Endothelial cell of umbilical vein (primary cell): ENCODE data around the gene CTDSPL. TPM values are rescaled to one million over a fixed set of nuclear protein-coding genes. Genes with fewer than 3 reads are reported as not detected.
A peak's percentile ranks its signal among the peaks of the same experiment; 100 is the strongest.

Experiments
- Bru-seq: library from RNA; stranded (reverse); fragments of 400-500 nt; gene quantifications from one replicate; lab custom pipeline; 2021; lab: Mats Ljungman, UMichigan
- BruChase-seq, 2 experiments: library from RNA; stranded (reverse); fragments of 400-500 nt; gene quantifications; one replicate each; lab custom pipeline; 2021; lab: Mats Ljungman, UMichigan
- BruUV-seq: library from RNA; stranded (reverse); fragments of 400-500 nt; replicated peaks from 2 replicates; lab custom pipeline; 2021; lab: Mats Ljungman, UMichigan
- CTCF ChIA-PET: fragments of 300-600, 350-600 bp; sonication (Branson Sonifier 250); formaldehyde crosslinking; loops from one replicate; lab custom pipeline; 2021; ENCODE audit warnings: antibody characterized with exemption, inconsistent platforms; lab: Charles Lee
- POLR2A ChIA-PET: fragments of 300-600, 350-600 bp; sonication (Branson Sonifier 250); formaldehyde crosslinking; loops from one replicate; lab custom pipeline; 2021; ENCODE audit warnings: antibody characterized with exemption, inconsistent platforms; lab: Charles Lee
- DNase-seq: peaks from one replicate; pipeline ENCODE4 v3.0.0-alpha.2; 2011; ENCODE audit warnings: low read depth, low spot score
- FAIRE-seq: peaks from 2 replicates; lab custom pipeline; 2011; peaks lifted over from hg19 to GRCh38; lab: Jason Lieb, UNC
- H2AFZ ChIP-seq: 2 replicates; pipeline ENCODE4 v1.6.0; 2012; ENCODE audit warnings: low read depth, low read length, control low read depth, inconsistent platforms
- H3K27ac ChIP-seq: 2 replicates; pipeline ENCODE4 v1.5.1; 2011; ENCODE audit warnings: low read depth, mild to moderate bottlenecking, control low read depth, low read length, moderate library complexity; ENCODE audit not compliant: insufficient read depth
- H3K27me3 ChIP-seq, 2 experiments: 2 replicates each; pipeline versions ENCODE4 v1.6.0 to v1.6.1; 2011; ENCODE audit warnings: low read length in 2 of 2, mixed read lengths in 1 of 2; ENCODE audit not compliant: control insufficient read depth in 2 of 2, insufficient read depth in 2 of 2
- H3K36me3 ChIP-seq, 2 experiments: 2 replicates in 1 of 2; 3 replicates in 1 of 2; pipeline ENCODE4 v1.5.1; 2011; ENCODE audit warnings: low read length in 2 of 2, mild to moderate bottlenecking in 1 of 2, moderate library complexity in 1 of 2; ENCODE audit not compliant: control insufficient read depth in 2 of 2, insufficient read depth in 2 of 2; ENCODE audit errors: extremely low read depth in 1 of 2
- H3K4me1 ChIP-seq: 3 replicates; pipeline ENCODE4 v1.5.1; 2011; ENCODE audit warnings: mild to moderate bottlenecking, low read length; ENCODE audit not compliant: control insufficient read depth, insufficient read depth; ENCODE audit errors: extremely low read depth
- H3K4me2 ChIP-seq: 2 replicates; pipeline ENCODE4 v1.6.1; 2011; ENCODE audit warnings: low read length, control low read depth, mixed read lengths; ENCODE audit not compliant: insufficient read depth
- H3K4me3 ChIP-seq, 3 experiments: fragments of 200-600 bp in 1 of 3; sonication (generic), shearing (Covaris generic) in 1 of 3; replicated peaks in 1 of 3; 2 replicates each; pipeline ENCODE4 v1.5.1; 2011 to 2016; ENCODE audit warnings: control low read depth in 3 of 3, low read length in 3 of 3, mild to moderate bottlenecking in 2 of 3, inconsistent platforms in 1 of 3, low read depth in 1 of 3, moderate library complexity in 1 of 3; ENCODE audit not compliant: insufficient read depth in 1 of 3
- H3K79me2 ChIP-seq: 2 replicates; pipeline ENCODE4 v1.6.0; 2012; ENCODE audit warnings: low read length, inconsistent platforms; ENCODE audit not compliant: control insufficient read depth, insufficient read depth
- H3K9ac ChIP-seq: replicated peaks from 2 replicates; pipeline ENCODE3; 2011; ENCODE audit warnings: low read length, control low read depth; ENCODE audit not compliant: insufficient read depth; ENCODE audit errors: extremely low read depth
- H3K9me1 ChIP-seq: replicated peaks from 3 replicates; pipeline ENCODE4 v1.6.0; 2011; ENCODE audit warnings: mild to moderate bottlenecking, low read length; ENCODE audit not compliant: control insufficient read depth, insufficient read depth; ENCODE audit errors: extremely low read depth
- H3K9me3 ChIP-seq: replicated peaks from 2 replicates; pipeline ENCODE4 v1.5.1; 2012; ENCODE audit warnings: low read length, inconsistent platforms; ENCODE audit not compliant: control insufficient read depth, insufficient read depth
- H4K20me1 ChIP-seq: replicated peaks from 2 replicates; pipeline ENCODE3; 2011; ENCODE audit warnings: mild to moderate bottlenecking, low read length; ENCODE audit not compliant: control insufficient read depth, insufficient read depth; ENCODE audit errors: extremely low read depth
- CTCF ChIP-seq, 2 donors: IDR thresholded peaks; 1 replicate in 1 of 2; 2 replicates in 1 of 2; pipeline ENCODE4 v1.5.1; 2011; ENCODE audit warnings: low read length in 2 of 2, mild to moderate bottlenecking in 2 of 2, moderate library complexity in 2 of 2, control low read depth in 1 of 2, inconsistent platforms in 1 of 2, low read depth in 1 of 2; ENCODE audit not compliant: insufficient read depth in 1 of 2; ENCODE audit errors: extremely low read depth in 1 of 2
- EZH2 ChIP-seq: IDR thresholded peaks from 2 replicates; pipeline ENCODE4 v1.6.1; 2012; ENCODE audit warnings: borderline replicate concordance, low read depth, mild to moderate bottlenecking, moderate library complexity, low read length, inconsistent platforms; ENCODE audit not compliant: severe bottlenecking
- FOS ChIP-seq: IDR thresholded peaks from 2 replicates; pipeline ENCODE4 v1.6.1; 2011; ENCODE audit warnings: mild to moderate bottlenecking, low read length, moderate library complexity, borderline replicate concordance; ENCODE audit not compliant: insufficient read depth
- GATA2 ChIP-seq: IDR thresholded peaks from 2 replicates; pipeline ENCODE4 v1.7.0; 2011; ENCODE audit warnings: low read depth, mild to moderate bottlenecking, moderate library complexity, mixed read lengths, low read length; ENCODE audit not compliant: insufficient read length, insufficient read depth
- JUN ChIP-seq: IDR thresholded peaks from 2 replicates; pipeline ENCODE4 v1.6.1; 2011; ENCODE audit warnings: borderline replicate concordance, low read depth; ENCODE audit not compliant: insufficient read length, insufficient read depth
- MAX ChIP-seq: IDR thresholded peaks from 2 replicates; pipeline ENCODE4 v1.6.1; 2011; ENCODE audit not compliant: insufficient read depth, insufficient read length
- MYC ChIP-seq: IDR thresholded peaks from one replicate; pipeline ENCODE4 v1.6.1; 2011; ENCODE audit warnings: mild to moderate bottlenecking, low read depth, low read length
- POLR2A ChIP-seq: IDR thresholded peaks from 2 replicates; pipeline ENCODE4 v1.6.1; 2012; ENCODE audit warnings: low read depth, mild to moderate bottlenecking, control low read depth, low read length
- POLR2AphosphoS5 ChIP-seq: IDR thresholded peaks from 2 replicates; pipeline ENCODE4 v1.6.1; 2012; ENCODE audit warnings: low read depth, mild to moderate bottlenecking, control low read depth, low read length, moderate library complexity; ENCODE audit not compliant: insufficient read depth
- dilution Hi-C: fragments of 300-500 bp; cut with MboI; formaldehyde crosslinking; loops from one replicate; pipeline ENCODE4 v1.15.0; 2019; ENCODE audit warnings: low sequenced_read_pairs; ENCODE audit not compliant: extremely low pct_ligation_motif_present
- intact Hi-C: fragments of 100-400 bp; cut with micrococcal nuclease; formaldehyde crosslinking; loops from one replicate; pipeline ENCODE4 v1.10.0; 2022
- long read RNA-seq: library from polyadenylated mRNA; stranded (forward); transcript quantifications from one replicate; pipeline ENCODE4 v2.0.0, GENCODE V29; 2021
- polyA minus RNA-seq, 3 experiments: library from RNA; depleted of rRNA, polyadenylated mRNA; stranded (reverse); fragments of >200 nt; gene quantifications; 1 replicate in 1 of 3; 2 replicates in 2 of 3; pipeline ENCODE4 v1.2.3, GENCODE V29; 2011
- polyA plus RNA-seq, 4 experiments: library from polyadenylated mRNA; depleted of rRNA in 3 of 4; stranded (reverse) in 3 of 4; unstranded in 1 of 4; fragments of >200 nt; gene quantifications; 2 replicates each; pipeline versions ENCODE4 v1.2.1 to v1.2.3, GENCODE V29; 2011 to 2012; ENCODE audit warnings: missing spikeins in 1 of 4
- total RNA-seq: library from RNA; stranded (reverse); gene quantifications from 2 replicates; pipeline ENCODE4 v1.2.3, GENCODE V29; 2021

The CTDSPL gene
- total RNA-seq (27.6 and 43.2 TPM in 2 replicates), polyA plus RNA-seq (28.3 and 30.1 TPM in 2 replicates), polyA minus RNA-seq (36.8 and 53.0 TPM in 2 replicates), Bru-seq, nascent RNA (percentile 85 among the genes with signal in this experiment), BruChase-seq, experiment 1, labeled RNA remaining after a 6-hour chase (percentile 73 among the genes with signal in this experiment), BruChase-seq, experiment 2, labeled RNA remaining after a 2-hour chase (percentile 78 among the genes with signal in this experiment)
- 23.3 and 28.3 TPM in 2 replicates for polyA plus RNA-seq (2011; cell fraction: cytosol; rRNA removed)
- 32.0 and 33.8 TPM in 2 replicates for polyA plus RNA-seq (2011; cell fraction: nucleus; rRNA removed)
- 18.5 and 20.3 TPM in 2 replicates for polyA plus RNA-seq (2012)
- polyA minus RNA-seq (2011; cell fraction: cytosol; rRNA and poly(A)+ RNA removed): 15.8 TPM
- 20.6 and 22.3 TPM in 2 replicates for polyA minus RNA-seq (2011; cell fraction: nucleus; rRNA and poly(A)+ RNA removed)
- long read RNA-seq, full-length matches to known transcripts: 35 of 54 reads
- long read RNA-seq, partial matches to known transcripts: 2 of 54 reads
- long read RNA-seq, other reads (novel, unspliced or antisense): 17 of 54 reads

DNA sequence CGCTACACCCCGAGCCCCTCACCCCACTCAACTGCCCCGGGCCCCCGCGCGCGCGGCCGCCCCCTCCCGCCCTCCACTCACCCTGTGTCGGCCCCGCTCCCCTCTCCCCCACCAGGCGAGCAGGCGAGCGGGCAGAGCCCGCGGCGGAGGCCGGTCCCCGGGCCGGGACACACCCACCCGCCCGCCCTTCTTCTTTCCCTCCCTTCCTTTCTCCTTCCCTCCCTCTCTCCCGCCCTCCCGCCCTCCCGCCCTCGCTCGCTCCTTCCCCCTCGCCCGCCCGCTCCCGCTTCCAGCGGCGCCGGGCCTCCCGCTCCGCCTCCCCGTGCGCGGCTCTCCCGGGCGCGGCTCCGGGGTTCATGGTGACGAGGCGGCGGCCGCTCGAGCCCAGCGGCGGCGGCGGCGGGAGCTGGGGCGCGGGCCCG lies at the start of gene CTDSPL:
TSS of gene CTDSPL (plus strand) at position 261 of the 422 bp plus-strand sequence. CDS start 320 bp downstream, outside the sequence.
- peak within 1 kb of the TSS; percentile 4 for H3K9ac ChIP-seq
- H3K27me3 ChIP-seq: no peaks in the 10 kb centered on the region
- ChIA-PET POLR2A (no interaction called here), CTCF (interaction anchor here (0.6 to 0.7 kb wide), 3 partner anchors 106 to 135 kb away, joined by 3 to 7 read pairs (median 4); no protein-coding TSS in a partner anchor)
- H3K4me3 ChIP-seq: peak within 1 kb of the TSS; percentile 14 to 46 (median 43)
- no TSS peak for BruUV-seq
- intact Hi-C loops: no loop called here
- no peak within 1 kb of the TSS for H3K27ac ChIP-seq
- no peak for FAIRE-seq
- H3K4me2 ChIP-seq: peak within 1 kb of the TSS; percentile 52
- H2AFZ ChIP-seq: peak within 1 kb of the TSS; percentile 43
- H3K9me1 ChIP-seq: no peaks in the 10 kb centered on the region
- no peaks in the 10 kb centered on the region for H3K9me3 ChIP-seq
- dilution Hi-C loops: no loop called here
- H4K20me1 ChIP-seq: no peaks in the 10 kb centered on the region
- H3K4me1 ChIP-seq: peaks cover 19% of the 10 kb centered on the region
- H3K79me2 ChIP-seq: no peaks in the 10 kb centered on the region
- no peak for DNase-seq
- TF ChIP-seq JUN (no peak), POLR2AphosphoS5 (no peak)
- no peaks in the 10 kb centered on the region for H3K36me3 ChIP-seq

DNA sequence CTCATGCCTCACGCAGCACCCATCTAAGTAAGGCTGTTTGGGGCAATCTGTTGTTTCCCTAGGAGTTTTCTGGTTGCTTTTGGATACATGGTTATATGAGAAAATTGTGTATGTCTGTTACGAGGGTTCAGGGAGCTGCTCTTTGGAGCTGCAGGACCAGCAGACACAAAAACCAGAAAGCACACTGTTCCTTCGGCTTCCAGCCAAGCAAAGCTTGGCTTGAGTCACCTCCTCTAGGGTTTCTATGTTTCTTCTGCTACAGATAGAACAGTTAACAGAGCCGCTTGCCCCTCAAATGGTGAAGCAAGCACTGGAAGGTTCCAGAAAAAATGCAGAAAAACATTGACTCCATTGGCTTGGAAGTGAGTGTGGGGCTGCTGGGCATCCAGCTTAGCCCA lies 49.2 kb upstream of the CTDSPL start:
- dilution Hi-C loops: no loop called here
- H2AFZ ChIP-seq: no peak overlapping the region
- H3K79me2 ChIP-seq: no peaks in the 10 kb centered on the region
- H3K4me1 ChIP-seq: no peaks in the 10 kb centered on the region
- CTCF ChIA-PET: no interaction called here
- TF ChIP-seq CTCF (IDR thresholded peaks at IDR 0.05; ENCODE audit: extremely low read depth in 1 of 2, insufficient read depth in 1 of 2, low read depth in 1 of 2, low read length in 2 of 2) (no peak), JUN (no peak), GATA2 (no peak), FOS (no peak), MYC (no peak), POLR2AphosphoS5 (no peak), POLR2A (no peak), MAX (no peak), EZH2 (no peak)
- no peak overlapping the region for H3K4me2 ChIP-seq
- H4K20me1 ChIP-seq: no peaks in the 10 kb centered on the region
- H3K9me1 ChIP-seq: no peaks in the 10 kb centered on the region
- intact Hi-C loops: no loop called here
- no peak overlapping the region for H3K27ac ChIP-seq
- BruUV-seq: no TSS peak
- POLR2A ChIA-PET: no interaction called here
- no peak overlapping the region for H3K9ac ChIP-seq
- FAIRE-seq (no peak), DNase-seq (no peak)
- H3K36me3 ChIP-seq: no peaks in the 10 kb centered on the region
- no peaks in the 10 kb centered on the region for H3K27me3 ChIP-seq
- H3K4me3 ChIP-seq: no peak overlapping the region
- H3K9me3 ChIP-seq: no peaks in the 10 kb centered on the region
